Endothelial cell of umbilical vein (primary cell): ENCODE data around the gene ALDH5A1. TPM values are rescaled to one million over a fixed set of nuclear protein-coding genes. Genes with fewer than 3 reads are reported as not detected.

Experiments used
- BruUV-seq: library from RNA; stranded (reverse); fragments of 400-500 nt; replicated peaks from 2 replicates; lab custom pipeline; 2021; lab: Mats Ljungman, UMichigan
- CTCF ChIA-PET: fragments of 300-600, 350-600 bp; sonication (Branson Sonifier 250); formaldehyde crosslinking; loops from one replicate; lab custom pipeline; 2021; ENCODE audit warnings: antibody characterized with exemption, inconsistent platforms; lab: Charles Lee
- POLR2A ChIA-PET: fragments of 300-600, 350-600 bp; sonication (Branson Sonifier 250); formaldehyde crosslinking; loops from one replicate; lab custom pipeline; 2021; ENCODE audit warnings: antibody characterized with exemption, inconsistent platforms; lab: Charles Lee
- DNase-seq: peaks from one replicate; pipeline ENCODE4 v3.0.0-alpha.2; 2011; ENCODE audit warnings: low read depth, low spot score
- FAIRE-seq: peaks from 2 replicates; lab custom pipeline; 2011; peaks lifted over from hg19 to GRCh38; lab: Jason Lieb, UNC
- H2AFZ ChIP-seq: 2 replicates; pipeline ENCODE4 v1.6.0; 2012; ENCODE audit warnings: low read depth, low read length, control low read depth, inconsistent platforms
- H3K27ac ChIP-seq: 2 replicates; pipeline ENCODE4 v1.5.1; 2011; ENCODE audit warnings: low read depth, mild to moderate bottlenecking, control low read depth, low read length, moderate library complexity; ENCODE audit not compliant: insufficient read depth
- H3K27me3 ChIP-seq, 2 experiments: 2 replicates each; pipeline versions ENCODE4 v1.6.0 to v1.6.1; 2011; ENCODE audit warnings: low read length in 2 of 2, mixed read lengths in 1 of 2; ENCODE audit not compliant: control insufficient read depth in 2 of 2, insufficient read depth in 2 of 2
- H3K36me3 ChIP-seq, 2 experiments: 2 replicates in 1 of 2; 3 replicates in 1 of 2; pipeline ENCODE4 v1.5.1; 2011; ENCODE audit warnings: low read length in 2 of 2, mild to moderate bottlenecking in 1 of 2, moderate library complexity in 1 of 2; ENCODE audit not compliant: control insufficient read depth in 2 of 2, insufficient read depth in 2 of 2; ENCODE audit errors: extremely low read depth in 1 of 2
- H3K4me1 ChIP-seq: 3 replicates; pipeline ENCODE4 v1.5.1; 2011; ENCODE audit warnings: mild to moderate bottlenecking, low read length; ENCODE audit not compliant: control insufficient read depth, insufficient read depth; ENCODE audit errors: extremely low read depth
- H3K4me2 ChIP-seq: 2 replicates; pipeline ENCODE4 v1.6.1; 2011; ENCODE audit warnings: low read length, control low read depth, mixed read lengths; ENCODE audit not compliant: insufficient read depth
- H3K4me3 ChIP-seq, 3 experiments: fragments of 200-600 bp in 1 of 3; sonication (generic), shearing (Covaris generic) in 1 of 3; replicated peaks in 1 of 3; 2 replicates each; pipeline ENCODE4 v1.5.1; 2011 to 2016; ENCODE audit warnings: control low read depth in 3 of 3, low read length in 3 of 3, mild to moderate bottlenecking in 2 of 3, inconsistent platforms in 1 of 3, low read depth in 1 of 3, moderate library complexity in 1 of 3; ENCODE audit not compliant: insufficient read depth in 1 of 3
- H3K79me2 ChIP-seq: 2 replicates; pipeline ENCODE4 v1.6.0; 2012; ENCODE audit warnings: low read length, inconsistent platforms; ENCODE audit not compliant: control insufficient read depth, insufficient read depth
- H3K9ac ChIP-seq: replicated peaks from 2 replicates; pipeline ENCODE3; 2011; ENCODE audit warnings: low read length, control low read depth; ENCODE audit not compliant: insufficient read depth; ENCODE audit errors: extremely low read depth
- H3K9me1 ChIP-seq: replicated peaks from 3 replicates; pipeline ENCODE4 v1.6.0; 2011; ENCODE audit warnings: mild to moderate bottlenecking, low read length; ENCODE audit not compliant: control insufficient read depth, insufficient read depth; ENCODE audit errors: extremely low read depth
- H3K9me3 ChIP-seq: replicated peaks from 2 replicates; pipeline ENCODE4 v1.5.1; 2012; ENCODE audit warnings: low read length, inconsistent platforms; ENCODE audit not compliant: control insufficient read depth, insufficient read depth
- H4K20me1 ChIP-seq: replicated peaks from 2 replicates; pipeline ENCODE3; 2011; ENCODE audit warnings: mild to moderate bottlenecking, low read length; ENCODE audit not compliant: control insufficient read depth, insufficient read depth; ENCODE audit errors: extremely low read depth
- EZH2 ChIP-seq: IDR thresholded peaks from 2 replicates; pipeline ENCODE4 v1.6.1; 2012; ENCODE audit warnings: borderline replicate concordance, low read depth, mild to moderate bottlenecking, moderate library complexity, low read length, inconsistent platforms; ENCODE audit not compliant: severe bottlenecking
- FOS ChIP-seq: IDR thresholded peaks from 2 replicates; pipeline ENCODE4 v1.6.1; 2011; ENCODE audit warnings: mild to moderate bottlenecking, low read length, moderate library complexity, borderline replicate concordance; ENCODE audit not compliant: insufficient read depth
- GATA2 ChIP-seq: IDR thresholded peaks from 2 replicates; pipeline ENCODE4 v1.7.0; 2011; ENCODE audit warnings: low read depth, mild to moderate bottlenecking, moderate library complexity, mixed read lengths, low read length; ENCODE audit not compliant: insufficient read length, insufficient read depth
- JUN ChIP-seq: IDR thresholded peaks from 2 replicates; pipeline ENCODE4 v1.6.1; 2011; ENCODE audit warnings: borderline replicate concordance, low read depth; ENCODE audit not compliant: insufficient read length, insufficient read depth
- MYC ChIP-seq: IDR thresholded peaks from one replicate; pipeline ENCODE4 v1.6.1; 2011; ENCODE audit warnings: mild to moderate bottlenecking, low read depth, low read length
- POLR2A ChIP-seq: IDR thresholded peaks from 2 replicates; pipeline ENCODE4 v1.6.1; 2012; ENCODE audit warnings: low read depth, mild to moderate bottlenecking, control low read depth, low read length
- POLR2AphosphoS5 ChIP-seq: IDR thresholded peaks from 2 replicates; pipeline ENCODE4 v1.6.1; 2012; ENCODE audit warnings: low read depth, mild to moderate bottlenecking, control low read depth, low read length, moderate library complexity; ENCODE audit not compliant: insufficient read depth
- dilution Hi-C: fragments of 300-500 bp; cut with MboI; formaldehyde crosslinking; loops from one replicate; pipeline ENCODE4 v1.15.0; 2019; ENCODE audit warnings: low sequenced_read_pairs; ENCODE audit not compliant: extremely low pct_ligation_motif_present
- intact Hi-C: fragments of 100-400 bp; cut with micrococcal nuclease; formaldehyde crosslinking; loops from one replicate; pipeline ENCODE4 v1.10.0; 2022
- polyA plus RNA-seq, 4 experiments: library from polyadenylated mRNA; depleted of rRNA in 3 of 4; stranded (reverse) in 3 of 4; unstranded in 1 of 4; fragments of >200 nt; gene quantifications; 2 replicates each; pipeline versions ENCODE4 v1.2.1 to v1.2.3, GENCODE V29; 2011 to 2012; ENCODE audit warnings: missing spikeins in 1 of 4
- total RNA-seq: library from RNA; stranded (reverse); gene quantifications from 2 replicates; pipeline ENCODE4 v1.2.3, GENCODE V29; 2021
- TF ChIP-seq, protein P1 (sequence below), 2 donors: IDR thresholded peaks; 1 replicate in 1 of 2; 2 replicates in 1 of 2; pipeline ENCODE4 v1.5.1; 2011; ENCODE audit warnings: low read length in 2 of 2, mild to moderate bottlenecking in 2 of 2, moderate library complexity in 2 of 2, control low read depth in 1 of 2, inconsistent platforms in 1 of 2, low read depth in 1 of 2; ENCODE audit not compliant: insufficient read depth in 1 of 2; ENCODE audit errors: extremely low read depth in 1 of 2
- TF ChIP-seq, protein P2 (sequence below): IDR thresholded peaks from 2 replicates; pipeline ENCODE4 v1.6.1; 2011; ENCODE audit not compliant: insufficient read depth, insufficient read length

Gene ALDH5A1
- total and polyA plus RNA-seq, 2 donors (not counting 3 experiments of a cell fraction or from before 2014, with no cell fraction given): 0.51 to 1.1 TPM

DNA sequence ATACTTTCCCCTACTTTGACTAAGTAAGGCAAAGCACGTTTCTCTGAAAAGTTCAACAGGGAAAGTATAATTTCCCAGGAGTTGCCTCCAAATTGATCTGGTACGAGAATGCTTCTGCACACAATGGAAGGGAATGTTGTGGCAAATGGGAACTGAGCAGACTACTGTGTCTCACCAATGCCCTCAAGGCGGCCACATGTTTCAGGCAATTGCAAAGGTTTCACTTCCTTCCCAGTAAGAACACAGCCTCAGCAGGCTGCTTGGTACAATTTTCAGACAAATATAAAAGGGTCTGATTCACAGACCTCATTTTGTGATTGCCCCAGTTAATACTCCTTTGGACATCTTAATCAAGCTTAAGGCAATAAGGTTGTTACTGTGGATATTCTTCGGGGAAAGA is 80.0 kb downstream of the ALDH5A1 start:
- Histone ChIP-seq H3K4me2 (no peak overlapping the region), H3K9me3 (no peaks in the 10 kb centered on the region), H4K20me1 (no peaks in the 10 kb centered on the region), H3K27me3 (peaks cover 2% of the 10 kb centered on the region in 2 experiments), H3K9ac (no peak overlapping the region), H3K4me1 (no peaks in the 10 kb centered on the region), H3K4me3 (no peak overlapping the region), H3K9me1 (no peaks in the 10 kb centered on the region), H3K27ac (no peak overlapping the region), H3K36me3 (no peaks in the 10 kb centered on the region), H2AFZ (no peak overlapping the region), H3K79me2 (no peaks in the 10 kb centered on the region)
- dilution Hi-C loops: no loop called here
- BruUV-seq: no TSS peak
- TF ChIP-seq GATA2 (no peak), EZH2 (no peak), FOS (no peak), POLR2AphosphoS5 (no peak), MYC (no peak), JUN (no peak), POLR2A (no peak)
- TF ChIP-seq, protein P1, sequence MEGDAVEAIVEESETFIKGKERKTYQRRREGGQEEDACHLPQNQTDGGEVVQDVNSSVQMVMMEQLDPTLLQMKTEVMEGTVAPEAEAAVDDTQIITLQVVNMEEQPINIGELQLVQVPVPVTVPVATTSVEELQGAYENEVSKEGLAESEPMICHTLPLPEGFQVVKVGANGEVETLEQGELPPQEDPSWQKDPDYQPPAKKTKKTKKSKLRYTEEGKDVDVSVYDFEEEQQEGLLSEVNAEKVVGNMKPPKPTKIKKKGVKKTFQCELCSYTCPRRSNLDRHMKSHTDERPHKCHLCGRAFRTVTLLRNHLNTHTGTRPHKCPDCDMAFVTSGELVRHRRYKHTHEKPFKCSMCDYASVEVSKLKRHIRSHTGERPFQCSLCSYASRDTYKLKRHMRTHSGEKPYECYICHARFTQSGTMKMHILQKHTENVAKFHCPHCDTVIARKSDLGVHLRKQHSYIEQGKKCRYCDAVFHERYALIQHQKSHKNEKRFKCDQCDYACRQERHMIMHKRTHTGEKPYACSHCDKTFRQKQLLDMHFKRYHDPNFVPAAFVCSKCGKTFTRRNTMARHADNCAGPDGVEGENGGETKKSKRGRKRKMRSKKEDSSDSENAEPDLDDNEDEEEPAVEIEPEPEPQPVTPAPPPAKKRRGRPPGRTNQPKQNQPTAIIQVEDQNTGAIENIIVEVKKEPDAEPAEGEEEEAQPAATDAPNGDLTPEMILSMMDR (IDR thresholded peaks at IDR 0.05; ENCODE audit: extremely low read depth in 1 of 2, insufficient read depth in 1 of 2, low read depth in 1 of 2, low read length in 2 of 2): no peak
- TF ChIP-seq, protein P2, sequence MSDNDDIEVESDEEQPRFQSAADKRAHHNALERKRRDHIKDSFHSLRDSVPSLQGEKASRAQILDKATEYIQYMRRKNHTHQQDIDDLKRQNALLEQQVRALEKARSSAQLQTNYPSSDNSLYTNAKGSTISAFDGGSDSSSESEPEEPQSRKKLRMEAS: no peak
- intact Hi-C loops: no loop called here
- ChIA-PET CTCF (interaction anchor here (0.8 to 3.0 kb wide), 2 partner anchors 9 to 80 kb away, joined by 3 to 16 read pairs; partner anchors contain the start of gene ALDH5A1), POLR2A (no interaction called here)
- DNase-seq (no peak), FAIRE-seq (no peak)
